Coronary artery (tissue), 2 donors: ENCODE measurements around the gene SASH1.

Source experiments
- DNase-seq: peaks from one replicate; pipeline ENCODE4 v3.0.0-alpha.2; 2017; ENCODE audit warnings: low spot score
- H3K27ac ChIP-seq, 2 donors: fragments of 200-600 bp; sonication (generic); one replicate each; pipeline ENCODE4 v1.5.1; 2016 to 2019
- H3K4me3 ChIP-seq: fragments of 200-600 bp; sonication (generic); 2 replicates; pipeline ENCODE4 v1.5.1; 2016; ENCODE audit warnings: mild to moderate bottlenecking, moderate library complexity
- CTCF ChIP-seq: fragments of 200-600 bp; sonication (generic); IDR thresholded peaks from one replicate; pipeline ENCODE4 v1.5.1; 2019; ENCODE audit warnings: antibody characterized with exemption

The SASH1 gene

GRCh38 chr6:148446681-148447080 lies 104.0 kb downstream of the SASH1 start:
- DNase-seq: no peak
- Histone ChIP-seq H3K4me3 (no peak overlapping the region), H3K27ac (no peak overlapping the region)
- no peak for TF ChIP-seq CTCF

GRCh38 chr6:148447521-148448230 lies 105.0 kb downstream of the SASH1 start:
- Histone ChIP-seq H3K27ac (no peak overlapping the region), H3K4me3 (no peak overlapping the region)
- TF ChIP-seq CTCF: no peak
- DNase-seq: peak; percentile 28

- peak; percentile 47 for DNase-seq
- no peak overlapping the region for H3K4me3 ChIP-seq
- TF ChIP-seq CTCF: no peak
- no peak overlapping the region for H3K27ac ChIP-seq
Observed at GRCh38 chr6:148448369-148449012, 105.9 kb downstream of the SASH1 start.

GRCh38 chr6:148450866-148451265 lies 108.2 kb downstream of the SASH1 start:
- no peak for TF ChIP-seq CTCF
- no peak for DNase-seq
- Histone ChIP-seq H3K27ac (no peak overlapping the region), H3K4me3 (no peak overlapping the region)

- no peak for DNase-seq
- Histone ChIP-seq H3K27ac (no peak overlapping the region), H3K4me3 (no peak overlapping the region)
- no peak for TF ChIP-seq CTCF
Observed at GRCh38 chr6:148451690-148452089, 109.1 kb downstream of the SASH1 start.

GRCh38 chr6:148452876-148453275 lies 110.2 kb downstream of the SASH1 start:
- H3K27ac ChIP-seq: no peak overlapping the region
- no peak for DNase-seq
- no peak for TF ChIP-seq CTCF
- no peak overlapping the region for H3K4me3 ChIP-seq

- H3K27ac ChIP-seq: no peak overlapping the region
- DNase-seq: no peak
- H3K4me3 ChIP-seq: no peak overlapping the region
- no peak for TF ChIP-seq CTCF
Observed at GRCh38 chr6:148453906-148454305, 111.3 kb downstream of the SASH1 start.
